GM23248 (cell line): ENCODE data around the gene RGPD4. TPM values are rescaled to one million over a fixed set of nuclear protein-coding genes. Genes with fewer than 3 reads are reported as not detected.

Experiments
- DNase-seq: peaks from one replicate; pipeline ENCODE4 v3.0.0-alpha.2; 2015
- H2AFZ ChIP-seq: fragments of 200-600 bp; sonication (generic); 2 replicates; pipeline ENCODE4 v1.6.1; 2016; ENCODE audit warnings: antibody characterized with exemption
- H3F3A ChIP-seq: fragments of 200-600 bp; sonication (generic); 2 replicates; pipeline ENCODE4 v1.6.1; 2016; ENCODE audit warnings: mild to moderate bottlenecking, antibody characterized with exemption, mixed run types; ENCODE audit not compliant: insufficient read depth
- H3K27ac ChIP-seq: fragments of 200-600 bp; sonication (generic); 2 replicates; pipeline ENCODE4 v1.5.1; 2016; ENCODE audit warnings: mild to moderate bottlenecking
- H3K27me3 ChIP-seq: fragments of 200-600 bp; sonication (generic); replicated peaks from 2 replicates; pipeline ENCODE4 v1.6.1; 2016; ENCODE audit warnings: mild to moderate bottlenecking; ENCODE audit not compliant: insufficient read depth
- H3K36me3 ChIP-seq: fragments of 200-600 bp; sonication (generic); 2 replicates; pipeline ENCODE4 v1.6.1; 2016; ENCODE audit warnings: low read depth, mild to moderate bottlenecking
- H3K4me1 ChIP-seq: fragments of 200-600 bp; sonication (generic); 2 replicates; pipeline ENCODE4 v1.6.1; 2016; ENCODE audit warnings: mild to moderate bottlenecking; ENCODE audit not compliant: insufficient read depth
- H3K4me2 ChIP-seq: fragments of 200-600 bp; sonication (generic); one replicate; pipeline ENCODE4 v1.6.1; 2016; ENCODE audit warnings: mild to moderate bottlenecking; ENCODE audit not compliant: unreplicated experiment
- H3K4me3 ChIP-seq: fragments of 200-600 bp; sonication (generic); 2 replicates; pipeline ENCODE4 v1.5.1; 2016; ENCODE audit warnings: mild to moderate bottlenecking
- H3K79me2 ChIP-seq: fragments of 200-600 bp; sonication (generic); 2 replicates; pipeline ENCODE4 v1.6.1; 2016; ENCODE audit warnings: mild to moderate bottlenecking; ENCODE audit not compliant: insufficient read depth
- H3K9ac ChIP-seq: fragments of 200-600 bp; sonication (generic); 2 replicates; pipeline ENCODE4 v1.6.1; 2016; ENCODE audit warnings: mild to moderate bottlenecking
- H3K9me2 ChIP-seq: fragments of 200-600 bp; sonication (generic); 2 replicates; pipeline ENCODE4 v1.6.1; 2016; ENCODE audit warnings: mixed run types, mild to moderate bottlenecking, moderate library complexity; ENCODE audit not compliant: insufficient read depth
- H3K9me3 ChIP-seq: fragments of 200-600 bp; sonication (generic); one replicate; pipeline ENCODE4 v1.6.1; 2017; ENCODE audit warnings: low read depth
- H4K20me1 ChIP-seq: fragments of 200-600 bp; sonication (generic); 2 replicates; pipeline ENCODE4 v1.6.0; 2016; ENCODE audit not compliant: insufficient read depth
- EZH2 ChIP-seq: fragments of 200-600 bp; sonication (generic); IDR thresholded peaks from 2 replicates; pipeline ENCODE4 v1.6.1; 2018; ENCODE audit warnings: antibody characterized with exemption, mild to moderate bottlenecking; ENCODE audit not compliant: insufficient read depth, poor library complexity, severe bottlenecking
- EZH2phosphoT487 ChIP-seq: fragments of 200-600 bp; sonication (generic); IDR thresholded peaks from 2 replicates; pipeline ENCODE4 v1.6.1; 2018; ENCODE audit warnings: antibody characterized with exemption, moderate library complexity, mild to moderate bottlenecking, low read depth; ENCODE audit not compliant: insufficient read depth
- WGBS, 2 experiments: methylation state at CpG; one replicate each; pipeline ENCODE4 v1.1.6; 2015 to 2017; ENCODE audit warnings: low lambda C conversion rate in 2 of 2, low coverage in 1 of 2; ENCODE audit errors: missing lambda C conversion rate in 2 of 2; 5-methylcytosine and 5-hydroxymethylcytosine counted together
- in situ Hi-C: fragments of 300-500 bp; cut with MboI; formaldehyde crosslinking; loops from 2 replicates; pipeline ENCODE4 v1.15.0; 2020
- polyA plus RNA-seq: library from polyadenylated mRNA; unstranded; fragments of >200 nt; fragmentation: Nextera tagmentation; extraction: Ambion mirVana; gene quantifications from 2 replicates; pipeline ENCODE4 v1.2.1, GENCODE V29; 2016
- total RNA-seq: library from RNA; depleted of rRNA; stranded (reverse); fragments of >200 nt; shearing (Covaris generic); gene quantifications from 2 replicates; pipeline ENCODE4 v1.2.3, GENCODE V29; 2014

RGPD4 gene
- total and polyA plus RNA-seq, 2 experiments from 2014 or later = not detected

GRCh38 chr2:107810734-107811133 lies 16.0 kb upstream of the RGPD4 start:
- TF ChIP-seq EZH2phosphoT487 (no peak), EZH2 (no peak)
- H3K27ac ChIP-seq = no peak overlapping the region
- no peaks in the 10 kb centered on the region for H3K36me3 ChIP-seq
- DNase-seq = no peak
- H3K9me2 ChIP-seq = no peaks in the 10 kb centered on the region
- no peaks in the 10 kb centered on the region for H3F3A ChIP-seq
- no peak overlapping the region for H3K4me2 ChIP-seq
- no peak overlapping the region for H2AFZ ChIP-seq
- H3K9me3 ChIP-seq = no peaks in the 10 kb centered on the region
- H3K4me3 ChIP-seq = no peak overlapping the region
- H3K79me2 ChIP-seq = no peaks in the 10 kb centered on the region
- H3K9ac ChIP-seq = no peak overlapping the region
- H4K20me1 ChIP-seq = no peaks in the 10 kb centered on the region
- no peaks in the 10 kb centered on the region for H3K4me1 ChIP-seq
- H3K27me3 ChIP-seq = no peaks in the 10 kb centered on the region
- in situ Hi-C loops = no loop called here
- 19 to 33% methylated on average over 1 of the region's 1 CpG for WGBS, 2 experiments

DNA sequence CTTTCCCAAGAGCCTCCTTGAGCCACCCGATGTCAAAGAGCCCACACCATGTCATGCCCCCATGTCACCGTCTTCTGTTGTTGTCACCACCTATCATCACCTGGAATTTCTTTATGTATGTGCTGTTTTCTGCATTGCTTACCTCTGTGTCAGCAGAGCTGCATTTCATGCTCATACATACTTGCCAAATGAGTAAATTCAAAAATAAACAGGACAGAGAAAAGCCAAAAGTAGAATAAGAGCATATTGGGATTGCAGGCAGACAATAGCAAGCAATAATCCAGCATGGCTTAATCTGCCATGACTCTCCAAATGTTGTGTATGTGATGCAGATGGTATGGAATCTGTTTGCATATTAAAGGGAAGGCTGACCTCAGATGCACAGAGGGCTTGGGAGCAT lies 15.3 kb upstream of the RGPD4 start:
- TF ChIP-seq EZH2phosphoT487 (no peak), EZH2 (no peak)
- Histone ChIP-seq H3F3A (no peaks in the 10 kb centered on the region), H3K4me3 (no peak overlapping the region), H3K4me2 (no peak overlapping the region), H3K79me2 (no peaks in the 10 kb centered on the region), H3K4me1 (no peaks in the 10 kb centered on the region), H3K9ac (no peak overlapping the region), H3K27me3 (no peaks in the 10 kb centered on the region), H4K20me1 (no peaks in the 10 kb centered on the region), H3K27ac (no peak overlapping the region), H3K36me3 (no peaks in the 10 kb centered on the region), H3K9me3 (no peaks in the 10 kb centered on the region), H2AFZ (no peak overlapping the region), H3K9me2 (no peaks in the 10 kb centered on the region)
- DNase-seq = no peak
- in situ Hi-C loops = no loop called here
- 25 to 32% methylated on average over 2 of the region's 2 CpGs for WGBS, 2 experiments

DNA sequence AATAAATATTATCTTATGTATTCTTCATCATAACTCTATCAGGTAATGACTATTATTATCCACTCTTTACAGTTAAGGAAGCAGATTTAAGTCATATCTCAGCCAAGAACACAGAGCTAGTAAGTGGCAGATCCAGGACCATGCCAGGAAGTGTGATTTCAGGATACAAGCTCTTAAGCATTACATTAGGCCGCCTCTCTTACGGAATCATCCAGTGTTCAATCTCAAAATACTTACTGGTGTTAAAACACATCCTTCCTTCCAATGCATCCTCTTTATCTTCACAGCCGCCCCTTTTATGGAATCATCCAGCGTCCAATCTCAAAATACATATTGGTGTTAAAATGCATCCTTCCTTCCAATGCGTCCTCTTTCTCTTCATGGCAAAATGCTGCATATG lies 14.7 kb upstream of the RGPD4 start:
- no peak for DNase-seq
- in situ Hi-C loops = no loop called here
- Histone ChIP-seq H3K27me3 (no peaks in the 10 kb centered on the region), H3K4me2 (no peak overlapping the region), H3K9ac (no peak overlapping the region), H3K9me2 (no peaks in the 10 kb centered on the region), H3K27ac (no peak overlapping the region), H3F3A (no peaks in the 10 kb centered on the region), H3K79me2 (no peaks in the 10 kb centered on the region), H3K4me3 (no peak overlapping the region), H2AFZ (no peak overlapping the region), H3K36me3 (no peaks in the 10 kb centered on the region), H4K20me1 (no peaks in the 10 kb centered on the region), H3K9me3 (no peaks in the 10 kb centered on the region), H3K4me1 (no peaks in the 10 kb centered on the region)
- no peak for TF ChIP-seq EZH2phosphoT487
- WGBS, 2 experiments = 66 to 74% methylated on average over 5 of the region's 5 CpGs

GRCh38 chr2:107817378-107817777 lies 9.3 kb upstream of the RGPD4 start:
- Histone ChIP-seq H3K4me3 (no peak overlapping the region), H3K27me3 (no peaks in the 10 kb centered on the region), H3K9me2 (no peaks in the 10 kb centered on the region), H3K9ac (no peak overlapping the region), H3K9me3 (no peaks in the 10 kb centered on the region), H3K79me2 (no peaks in the 10 kb centered on the region), H4K20me1 (no peaks in the 10 kb centered on the region), H3K27ac (no peak overlapping the region), H3K4me1 (no peaks in the 10 kb centered on the region), H3K36me3 (no peaks in the 10 kb centered on the region), H2AFZ (no peak overlapping the region), H3K4me2 (no peak overlapping the region), H3F3A (no peaks in the 10 kb centered on the region)
- no peak for DNase-seq
- 2 to 5% methylated on average over 5 of the region's 5 CpGs for WGBS, 2 experiments
- in situ Hi-C loops = no loop called here
- no peak for TF ChIP-seq EZH2phosphoT487
- TF ChIP-seq EZH2 = no peak

DNA sequence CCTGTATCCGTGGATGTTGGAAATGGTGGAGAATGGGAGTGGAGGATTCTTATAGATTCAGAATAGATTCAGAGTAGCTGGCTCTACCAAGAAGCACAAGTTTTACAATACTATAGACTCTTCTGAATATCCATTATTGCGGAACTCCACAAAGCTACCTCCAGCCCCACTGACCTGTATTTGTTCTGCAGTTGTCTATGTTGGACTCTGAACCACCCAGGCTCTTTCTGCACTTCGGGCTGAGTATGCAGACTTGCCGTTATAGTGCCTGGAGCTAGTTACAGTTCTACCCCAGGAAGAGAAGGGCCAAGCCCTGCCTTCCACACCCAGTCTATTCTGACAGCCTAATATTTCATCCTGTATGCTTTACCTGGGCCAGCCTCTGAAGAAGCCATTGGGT lies 4.4 kb upstream of the RGPD4 start:
- Histone ChIP-seq H3K9ac (no peak overlapping the region), H3K4me1 (no peaks in the 10 kb centered on the region), H3F3A (no peaks in the 10 kb centered on the region), H3K27me3 (no peaks in the 10 kb centered on the region; the same call in 1 of the 2 replicates), H3K9me2 (no peaks in the 10 kb centered on the region), H2AFZ (no peak overlapping the region), H3K27ac (no peak overlapping the region), H3K9me3 (no peaks in the 10 kb centered on the region), H4K20me1 (no peaks in the 10 kb centered on the region), H3K36me3 (no peaks in the 10 kb centered on the region), H3K4me2 (no peak overlapping the region), H3K79me2 (no peaks in the 10 kb centered on the region), H3K4me3 (no peak overlapping the region)
- no peak for DNase-seq
- TF ChIP-seq EZH2phosphoT487 (no peak), EZH2 (no peak)
- 21 to 32% methylated on average over 4 of the region's 4 CpGs for WGBS, 2 experiments
- in situ Hi-C loops = no loop called here
